Heart right ventricle (tissue), 16 donors: ENCODE measurements around the gene ACTG2. TPM values are rescaled to one million over a fixed set of nuclear protein-coding genes. Genes with fewer than 3 reads are reported as not detected.

Experiments used
- ATAC-seq, 8 donors: fragments of 200-7000 bp; cut with Tn5 transposase; one replicate each; pipeline ENCODE4 v1.9.1; 2020; ENCODE audit warnings: mild to moderate bottlenecking in 8 of 8, moderate library complexity in 8 of 8, moderate number of reproducible peaks in 1 of 8
- DNase-seq, 2 donors: peaks; one replicate each; pipeline ENCODE4 v3.0.0-alpha.2; 2020
- H3K27ac ChIP-seq, 10 donors: fragments of 200-600 bp; sonication (generic) in 2 of 10; one replicate each; pipeline versions ENCODE4 v1.5.0 to v1.8.0; 2020 to 2022; ENCODE audit warnings: mild to moderate bottlenecking in 3 of 10
- H3K27me3 ChIP-seq, 7 donors: fragments of 200-600 bp; one replicate each; pipeline ENCODE4 v1.8.0; 2021 to 2022; ENCODE audit warnings: mild to moderate bottlenecking in 2 of 7
- H3K36me3 ChIP-seq, 9 donors: fragments of 200-600 bp; sonication (generic) in 1 of 9; one replicate each; pipeline versions ENCODE4 v1.5.0 to v1.8.0; 2020 to 2022; ENCODE audit warnings: mild to moderate bottlenecking in 2 of 9
- H3K4me1 ChIP-seq, 9 donors: fragments of 200-600 bp; sonication (generic) in 1 of 9; one replicate each; pipeline versions ENCODE4 v1.5.0 to v1.8.0; 2020 to 2022; ENCODE audit warnings: mild to moderate bottlenecking in 4 of 9
- H3K4me3 ChIP-seq, 10 donors: fragments of 200-600 bp; sonication (generic) in 2 of 10; one replicate each; pipeline versions ENCODE4 v1.5.0 to v1.8.0; 2020 to 2022; ENCODE audit warnings: mild to moderate bottlenecking in 7 of 10, moderate library complexity in 2 of 10
- H3K9me3 ChIP-seq, 11 donors: fragments of 200-600 bp in 10 of 11; sonication (generic) in 2 of 11; one replicate each; pipeline versions ENCODE4 v1.5.0 to v1.8.0; 2013 to 2022; ENCODE audit warnings: mild to moderate bottlenecking in 2 of 11, control low read depth in 1 of 11, moderate library complexity in 1 of 11
- WGBS, 2 donors: extraction: QIAGEN DNeasy Blood & Tissue Kit; methylation state at CpG; one replicate each; pipeline ENCODE4 v1.1.7; 2013; ENCODE audit warnings: inconsistent platforms in 1 of 2; 5-methylcytosine and 5-hydroxymethylcytosine counted together
- intact Hi-C, 10 donors: fragments of 100-400 bp; cut with DNase I; formaldehyde crosslinking; loops; one replicate each; pipeline versions ENCODE4 v1.11.1 to v1.14.2; 2022
- polyA plus RNA-seq, 2 donors: library from polyadenylated mRNA; stranded (reverse); fragments of 200-250 nt; gene quantifications; one replicate each; pipeline ENCODE4 v1.2.3, GENCODE V29; 2013
- total RNA-seq, 10 donors: library from RNA; stranded (reverse); fragmentation: NEBNext Ultra II Directional in 3 of 10; extraction: Animal tissue kit (Norgen Biotek cat#: 25700) in 3 of 10; gene quantifications; one replicate each; pipeline versions ENCODE4 v1.2.1 to v1.2.4, GENCODE V29; 2021 to 2023
- TF ChIP-seq, protein P1 (sequence below), 9 donors: fragments of 200-600 bp; sonication (generic) in 2 of 9; IDR thresholded peaks; one replicate each; pipeline versions ENCODE4 v1.5.0 to v1.8.0; 2021 to 2022; ENCODE audit warnings: antibody characterized with exemption in 9 of 9, mild to moderate bottlenecking in 5 of 9, moderate library complexity in 1 of 9
- donor health status: Arrhythmogenic right ventricular cardiomyopathy.
- donor health status: ischemic (EF 13 %, LVEDD 7.1; RV severe dilation, severe dysfunction).
- donor health status: healthy with polysubstance abuse.
- donor health status: DM: no; HTN: yes; CAD: no.
- donor health status: DM: no; HTN: no; CAD: no.
- donor health status: ischemic (EF 25% LVEDD 6.9; RV normal size, moderate dysfunction).
- donor health status: ischemic (EF 25% LVEDD 5.7; RV mildly dilated, moderate dysfunction).
- donor health status: healthy.
- donor health status: DM: yes; HTN: yes; CAD: no.
- donor health status: Ischemic cardiomyopathy.
- donor health status: ischemic (EF 35%, LVEDD 5.7; RV mildly dilated, moderate dysfunction).
- donor health status: nonischemic (EF 11% LVEDD 7.7; RV severe dilation, severe dysfunction).
- donor health status: DM: yes; HTN: yes; CAD: no.
- donor health status: PGD.
- donor health status: ischemic (EF 29% LVEDD 5.4; RV normal size, mild dysfunction).
- donor health status: nonischemic (EF 23%, LVEDD 6.1; RV moderate dilation, normal function).

ACTG2 gene
- total and polyA plus RNA-seq, 12 donors = 0.52 to 44.1 (median 2.0) TPM

DNA sequence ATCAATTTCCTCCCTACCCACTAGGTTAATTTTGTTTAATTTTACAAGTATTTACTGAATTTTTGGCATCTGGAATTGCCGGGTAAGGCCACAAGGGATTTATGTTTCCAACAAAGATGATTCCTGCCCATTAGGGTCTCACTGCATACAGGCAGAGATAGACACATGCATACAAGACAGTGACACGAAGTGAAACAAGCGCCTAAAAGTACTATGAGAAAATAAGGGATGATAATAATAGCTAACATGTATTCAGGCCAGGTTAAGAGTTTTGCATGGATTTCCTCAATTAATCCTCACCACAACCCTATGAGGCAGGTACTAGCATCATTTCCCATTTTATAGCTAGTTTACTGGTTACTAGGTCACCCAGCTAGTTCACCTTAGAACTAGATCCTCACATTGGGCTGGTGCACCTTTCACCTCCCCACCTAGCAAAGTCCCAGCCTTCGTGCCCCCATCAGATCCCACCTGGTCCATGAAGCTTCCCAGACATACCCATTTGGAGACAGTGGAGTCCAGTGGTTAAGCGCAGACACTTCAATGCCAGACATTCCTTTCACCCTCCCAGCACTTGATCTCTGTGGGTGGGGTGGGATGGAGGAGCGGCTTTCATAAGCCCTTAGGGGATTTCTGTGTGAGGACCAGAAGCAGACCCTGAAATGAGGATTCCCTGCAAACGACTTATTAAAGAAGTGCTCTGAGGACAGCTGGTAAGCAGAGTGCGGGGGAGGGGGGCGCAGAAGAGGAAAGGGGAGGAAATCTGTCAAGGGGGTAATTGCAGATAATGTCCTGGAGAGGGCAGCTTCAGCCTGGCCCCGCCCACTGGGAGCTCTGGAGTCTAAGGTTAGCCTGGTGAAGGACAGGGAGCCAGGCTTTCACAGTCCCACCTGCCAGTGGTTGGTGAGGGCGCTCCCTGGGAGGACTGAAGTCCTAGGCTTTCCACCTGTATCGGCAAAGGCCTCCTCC is 28.1 kb downstream of the ACTG2 start:
- peaks cover 0 to 30% (median 12%) of the 10 kb centered on the region in 7 donors for H3K27me3 ChIP-seq
- DNase-seq (peak in 1 of 2 donors; percentile 19), ATAC-seq (peak in 1 of 8 donors; percentile 41)
- TF ChIP-seq, protein P1, sequence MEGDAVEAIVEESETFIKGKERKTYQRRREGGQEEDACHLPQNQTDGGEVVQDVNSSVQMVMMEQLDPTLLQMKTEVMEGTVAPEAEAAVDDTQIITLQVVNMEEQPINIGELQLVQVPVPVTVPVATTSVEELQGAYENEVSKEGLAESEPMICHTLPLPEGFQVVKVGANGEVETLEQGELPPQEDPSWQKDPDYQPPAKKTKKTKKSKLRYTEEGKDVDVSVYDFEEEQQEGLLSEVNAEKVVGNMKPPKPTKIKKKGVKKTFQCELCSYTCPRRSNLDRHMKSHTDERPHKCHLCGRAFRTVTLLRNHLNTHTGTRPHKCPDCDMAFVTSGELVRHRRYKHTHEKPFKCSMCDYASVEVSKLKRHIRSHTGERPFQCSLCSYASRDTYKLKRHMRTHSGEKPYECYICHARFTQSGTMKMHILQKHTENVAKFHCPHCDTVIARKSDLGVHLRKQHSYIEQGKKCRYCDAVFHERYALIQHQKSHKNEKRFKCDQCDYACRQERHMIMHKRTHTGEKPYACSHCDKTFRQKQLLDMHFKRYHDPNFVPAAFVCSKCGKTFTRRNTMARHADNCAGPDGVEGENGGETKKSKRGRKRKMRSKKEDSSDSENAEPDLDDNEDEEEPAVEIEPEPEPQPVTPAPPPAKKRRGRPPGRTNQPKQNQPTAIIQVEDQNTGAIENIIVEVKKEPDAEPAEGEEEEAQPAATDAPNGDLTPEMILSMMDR (IDR thresholded peaks at IDR 0.05) = peak in 5 of 9 donors; percentile 11 to 35 (median 20)
- no peak overlapping the region for H3K27ac ChIP-seq
- no peak overlapping the region for H3K4me3 ChIP-seq
- no peaks in the 10 kb centered on the region for H3K36me3 ChIP-seq
- 44 to 45% methylated on average over 12 of the region's 12 CpGs for WGBS, 2 donors
- no peaks in the 10 kb centered on the region for H3K9me3 ChIP-seq
- H3K4me1 ChIP-seq = peaks cover 0 to 4% (median 0%) of the 10 kb centered on the region in 9 donors
- intact Hi-C loops = loop anchor here in 4 of 10 donors (10.0 kb wide), 5 partner anchors 54 to 224 kb away; partner anchors contain the start of genes BOLA3 (in 1 of the 4), STAMBP (in 1 of the 4) and TET3 (in 1 of the 4)

DNA sequence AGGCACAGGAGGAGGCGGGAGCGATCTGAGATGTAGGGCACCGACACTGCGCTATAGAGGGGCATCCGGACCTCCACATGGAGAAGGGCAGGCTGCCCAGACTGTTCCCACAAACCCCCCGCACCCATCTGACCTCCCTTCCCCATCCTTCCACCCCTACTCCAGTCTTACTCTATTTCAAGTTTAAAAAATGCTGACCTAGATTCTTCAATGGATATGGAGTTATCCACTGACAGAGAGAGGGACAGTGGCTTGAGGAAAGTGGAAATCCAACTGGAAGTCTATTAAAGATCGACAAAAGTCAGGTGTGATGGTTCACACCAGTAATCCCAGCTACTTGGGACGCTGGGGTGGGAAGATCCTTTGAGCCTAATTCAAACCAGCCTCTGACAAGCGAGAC is 28.8 kb downstream of the ACTG2 start:
- Histone ChIP-seq H3K4me1 (peaks cover 0 to 9% (median 5%) of the 10 kb centered on the region in 9 donors), H3K4me3 (no peak overlapping the region), H3K36me3 (no peaks in the 10 kb centered on the region), H3K27me3 (peaks cover 0 to 28% (median 12%) of the 10 kb centered on the region in 7 donors), H3K9me3 (no peaks in the 10 kb centered on the region), H3K27ac (no peak overlapping the region)
- ATAC-seq (no peak), DNase-seq (no peak)
- intact Hi-C loops = loop anchor here in 4 of 10 donors (10.0 kb wide), 5 partner anchors 53 to 223 kb away; partner anchors contain the start of genes BOLA3 (in 1 of the 4), STAMBP (in 1 of the 4) and TET3 (in 1 of the 4)
- 81 to 85% methylated on average over 9 of the region's 9 CpGs for WGBS, 2 donors
- TF ChIP-seq, protein P1 (IDR thresholded peaks at IDR 0.05) = no peak

DNA sequence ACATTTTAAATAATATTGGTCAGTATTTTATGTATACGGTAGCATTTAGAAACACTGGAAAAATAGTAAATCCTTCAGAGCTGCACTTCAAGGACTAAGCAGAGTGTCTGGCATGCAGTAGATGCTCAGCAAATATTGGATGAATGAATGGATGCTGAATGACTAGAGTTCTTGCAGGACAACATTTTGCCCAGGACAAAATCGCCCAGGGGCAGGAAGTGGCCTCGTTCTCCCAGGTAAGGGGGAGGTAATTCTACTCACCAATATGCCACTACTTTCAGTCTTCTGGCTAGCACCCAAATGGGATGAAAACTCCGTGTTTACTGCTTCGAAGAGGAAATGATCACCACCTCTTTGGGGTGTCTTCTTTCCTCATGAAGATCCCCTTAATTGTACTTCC is 29.9 kb downstream of the ACTG2 start:
- no peak overlapping the region for H3K27ac ChIP-seq

More for the DNA sequence above, 29.9 kb downstream of the ACTG2 start:
- Histone ChIP-seq H3K9me3 (no peaks in the 10 kb centered on the region), H3K4me3 (no peak overlapping the region), H3K36me3 (no peaks in the 10 kb centered on the region), H3K27me3 (peaks cover 0 to 26% (median 12%) of the 10 kb centered on the region in 7 donors), H3K4me1 (peaks cover 0 to 15% (median 10%) of the 10 kb centered on the region in 9 donors)
- TF ChIP-seq, protein P1 (IDR thresholded peaks at IDR 0.05) = no peak
- intact Hi-C loops = loop anchor here in 4 of 10 donors (10.0 kb wide), 5 partner anchors 52 to 222 kb away; partner anchors contain the start of genes BOLA3 (in 1 of the 4), STAMBP (in 1 of the 4) and TET3 (in 1 of the 4)
- WGBS, 2 donors = 48 to 53% methylated on average over 5 of the region's 5 CpGs
- ATAC-seq (no peak), DNase-seq (no peak)
